Sigmoid colon (tissue), 7 donors: Measurements from ENCODE around the gene MITF. TPM values are rescaled to one million over a fixed set of nuclear protein-coding genes. Genes with fewer than 3 reads are reported as not detected.

Experiments used
- DNase-seq: peaks from one replicate; pipeline ENCODE4 v3.0.0-alpha.2; 2019
- H3K27ac ChIP-seq, 4 donors: fragments of 200-600 bp; sonication (generic); one replicate each; pipeline ENCODE4 v1.5.1; 2016 to 2019; ENCODE audit warnings: mild to moderate bottlenecking in 1 of 4
- H3K27me3 ChIP-seq, 3 donors: fragments of 200-600 bp; sonication (generic); one replicate each; pipeline ENCODE4 v1.5.1; 2019; ENCODE audit warnings: mild to moderate bottlenecking in 1 of 3
- H3K36me3 ChIP-seq, 4 donors: fragments of 200-600 bp; sonication (generic); one replicate each; pipeline ENCODE4 v1.5.1; 2016 to 2019
- H3K4me1 ChIP-seq, 4 donors: fragments of 200-600 bp; sonication (generic); one replicate each; pipeline ENCODE4 v1.5.1; 2017 to 2019
- H3K4me3 ChIP-seq, 4 donors: fragments of 200-600 bp; sonication (generic); one replicate each; pipeline ENCODE4 v1.5.1; 2017 to 2019; ENCODE audit warnings: mild to moderate bottlenecking in 2 of 4, moderate library complexity in 1 of 4
- H3K9me3 ChIP-seq, 4 donors: fragments of 200-600 bp in 3 of 4; sonication (generic) in 3 of 4; one replicate each; pipeline versions ENCODE4 v1.5.1 to v1.6.1; 2013 to 2019
- EP300 ChIP-seq, 4 donors: sonication (generic); formaldehyde crosslinking; IDR thresholded peaks; one replicate each; pipeline ENCODE4 v1.6.1; 2017; ENCODE audit warnings: antibody characterized with exemption in 4 of 4
- POLR2A ChIP-seq, 2 donors: fragments of 450-650 bp; IDR thresholded peaks; one replicate each; pipeline ENCODE4 v1.6.1; 2016; ENCODE audit warnings: antibody characterized with exemption in 2 of 2, mild to moderate bottlenecking in 2 of 2, moderate library complexity in 2 of 2
- POLR2AphosphoS5 ChIP-seq, 4 donors: sonication (generic); formaldehyde crosslinking; IDR thresholded peaks; one replicate each; pipeline ENCODE4 v1.6.1; 2017; ENCODE audit warnings: antibody characterized with exemption in 4 of 4
- WGBS, 2 donors: extraction: QIAGEN DNeasy Blood & Tissue Kit; methylation state at CpG; one replicate each; pipeline ENCODE4 v1.1.7; 2013; 5-methylcytosine and 5-hydroxymethylcytosine counted together
- intact Hi-C: fragments of 100-400 bp; cut with DNase I; formaldehyde crosslinking; loops from one replicate; pipeline ENCODE4 v1.15.1; 2023
- polyA plus RNA-seq, 3 donors: library from polyadenylated mRNA; stranded (reverse); fragments of 200-250 nt; gene quantifications; one replicate each; pipeline ENCODE4 v1.2.3, GENCODE V29; 2013
- total RNA-seq, 4 donors: library from RNA; depleted of rRNA; stranded (reverse); fragments of >200 nt; gene quantifications; one replicate each; pipeline ENCODE4 v1.1.0, GENCODE V29; 2016
- TF ChIP-seq, protein P1 (sequence below), 4 experiments: fragments of 450-650 bp in 3 of 4; fragments of 200-600 bp in 1 of 4; IDR thresholded peaks; one replicate each; pipeline ENCODE4 v1.5.1; 2016 to 2019; ENCODE audit warnings: antibody characterized with exemption in 4 of 4, mild to moderate bottlenecking in 3 of 4, moderate library complexity in 2 of 4
- donor health status: healthy with polysubstance abuse.
- donor health status: Bipolar disorder and iron deficiency.
- donor health status: healthy.

MITF gene
- total and polyA plus RNA-seq, 7 donors, result 2.1 to 73.2 (median 65.4) TPM

DNA sequence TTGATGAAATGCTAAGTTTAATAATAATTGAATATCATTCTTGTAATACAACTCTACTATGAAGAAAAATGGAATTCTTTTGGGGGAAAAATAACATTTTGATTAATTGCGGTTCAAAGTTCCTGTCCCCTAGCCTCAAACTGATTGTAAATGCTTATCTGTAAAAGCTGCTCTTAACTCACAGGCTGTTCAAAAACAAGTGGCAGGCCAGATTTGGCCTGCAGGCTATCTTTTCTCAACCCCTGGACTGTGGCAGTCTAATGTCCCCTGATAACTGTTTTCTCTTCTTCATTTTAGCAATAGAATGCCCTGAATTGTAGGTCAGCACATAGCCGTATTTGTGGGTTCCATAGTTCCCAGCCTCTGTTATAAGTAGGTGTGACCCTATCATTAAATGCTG, 236.8 kb downstream of the MITF start:
- 86 to 88% methylated on average over 2 of the region's 2 CpGs for WGBS, 2 donors
- TF ChIP-seq, protein P1, sequence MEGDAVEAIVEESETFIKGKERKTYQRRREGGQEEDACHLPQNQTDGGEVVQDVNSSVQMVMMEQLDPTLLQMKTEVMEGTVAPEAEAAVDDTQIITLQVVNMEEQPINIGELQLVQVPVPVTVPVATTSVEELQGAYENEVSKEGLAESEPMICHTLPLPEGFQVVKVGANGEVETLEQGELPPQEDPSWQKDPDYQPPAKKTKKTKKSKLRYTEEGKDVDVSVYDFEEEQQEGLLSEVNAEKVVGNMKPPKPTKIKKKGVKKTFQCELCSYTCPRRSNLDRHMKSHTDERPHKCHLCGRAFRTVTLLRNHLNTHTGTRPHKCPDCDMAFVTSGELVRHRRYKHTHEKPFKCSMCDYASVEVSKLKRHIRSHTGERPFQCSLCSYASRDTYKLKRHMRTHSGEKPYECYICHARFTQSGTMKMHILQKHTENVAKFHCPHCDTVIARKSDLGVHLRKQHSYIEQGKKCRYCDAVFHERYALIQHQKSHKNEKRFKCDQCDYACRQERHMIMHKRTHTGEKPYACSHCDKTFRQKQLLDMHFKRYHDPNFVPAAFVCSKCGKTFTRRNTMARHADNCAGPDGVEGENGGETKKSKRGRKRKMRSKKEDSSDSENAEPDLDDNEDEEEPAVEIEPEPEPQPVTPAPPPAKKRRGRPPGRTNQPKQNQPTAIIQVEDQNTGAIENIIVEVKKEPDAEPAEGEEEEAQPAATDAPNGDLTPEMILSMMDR (IDR thresholded peaks at IDR 0.05), result no peak
- TF ChIP-seq POLR2AphosphoS5 (IDR thresholded peaks at IDR 0.05), result no peak
- no peak for TF ChIP-seq POLR2A (IDR thresholded peaks at IDR 0.05)
- no peak for TF ChIP-seq EP300 (IDR thresholded peaks at IDR 0.05)
- H3K9me3 ChIP-seq, result peaks cover 0 to 6% (median 5%) of the 10 kb centered on the region in 4 donors
- intact Hi-C loops, result no loop called here
- peaks cover 0 to 7% (median 0%) of the 10 kb centered on the region in 4 donors for H3K4me1 ChIP-seq
- H3K4me3 ChIP-seq, result no peak overlapping the region
- H3K27ac ChIP-seq, result no peak overlapping the region
- no peaks in the 10 kb centered on the region for H3K27me3 ChIP-seq
- DNase-seq, result no peak
- no peaks in the 10 kb centered on the region for H3K36me3 ChIP-seq

DNA sequence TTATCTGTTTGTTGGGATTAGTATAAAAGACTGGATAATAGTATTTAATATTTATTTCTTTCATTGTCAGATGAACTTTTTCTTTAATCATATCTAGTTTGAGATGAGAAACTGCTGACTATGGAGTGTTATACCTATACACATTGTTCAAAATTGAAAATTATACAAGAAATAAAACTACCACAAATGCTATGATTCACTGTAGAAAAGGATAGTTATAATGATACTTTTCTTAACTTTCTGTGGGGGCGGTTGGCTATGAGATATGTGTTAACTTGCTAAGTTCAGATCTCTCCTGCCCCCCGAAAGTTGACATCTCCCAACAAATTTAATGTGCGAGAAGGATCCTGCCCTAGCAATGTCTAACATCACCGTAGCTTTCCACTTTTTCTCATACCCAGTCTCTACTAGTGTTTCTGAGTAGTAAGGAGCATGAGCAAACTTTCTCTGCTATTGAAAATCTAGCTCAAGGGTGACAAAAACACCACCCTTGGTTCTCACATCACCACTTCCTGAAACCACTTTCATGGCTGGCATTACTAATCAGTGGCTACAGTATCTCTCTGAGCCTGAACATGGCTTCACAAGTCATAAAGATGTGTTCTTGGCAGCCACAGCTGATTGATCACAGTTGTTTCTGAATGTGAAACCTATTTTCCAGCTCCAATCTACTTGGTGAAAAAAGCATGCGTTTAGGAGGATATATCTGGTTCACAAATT, 244.4 kb downstream of the MITF start:
- Histone ChIP-seq H3K9me3 (no peaks in the 10 kb centered on the region), H3K27me3 (no peaks in the 10 kb centered on the region), H3K4me1 (no peaks in the 10 kb centered on the region), H3K27ac (no peak overlapping the region), H3K36me3 (no peaks in the 10 kb centered on the region), H3K4me3 (no peak overlapping the region)
- 90 to 91% methylated on average over 5 of the region's 5 CpGs for WGBS, 2 donors
- no peak for DNase-seq
- intact Hi-C loops, result no loop called here
- TF ChIP-seq, protein P1 (IDR thresholded peaks at IDR 0.05), result no peak
- TF ChIP-seq EP300 (IDR thresholded peaks at IDR 0.05), result no peak
- no peak for TF ChIP-seq POLR2AphosphoS5 (IDR thresholded peaks at IDR 0.05)
- no peak for TF ChIP-seq POLR2A (IDR thresholded peaks at IDR 0.05)

DNA sequence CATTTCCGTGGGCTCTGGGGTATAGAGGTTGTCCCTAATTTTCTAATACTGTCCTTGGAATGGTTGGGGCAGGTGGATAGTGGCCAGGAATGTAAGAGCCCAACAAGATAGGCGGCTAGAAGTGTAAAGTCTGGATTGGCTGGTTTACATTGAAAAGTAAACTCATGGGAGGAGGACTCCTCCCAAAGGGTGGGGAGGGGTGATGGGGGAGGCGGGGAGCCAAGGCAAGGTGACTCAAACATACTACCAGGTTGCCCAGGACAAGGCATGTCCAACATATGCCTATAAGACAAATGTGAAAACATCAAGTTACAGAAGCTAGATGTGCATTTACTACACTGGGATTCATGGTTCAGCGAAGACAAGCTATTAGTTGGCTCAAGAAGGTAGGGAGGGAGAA, 246.0 kb downstream of the MITF start:
- intact Hi-C loops, result no loop called here
- Histone ChIP-seq H3K4me1 (no peaks in the 10 kb centered on the region), H3K27ac (no peak overlapping the region), H3K27me3 (no peaks in the 10 kb centered on the region), H3K9me3 (no peaks in the 10 kb centered on the region), H3K36me3 (no peaks in the 10 kb centered on the region), H3K4me3 (no peak overlapping the region)
- TF ChIP-seq POLR2AphosphoS5 (IDR thresholded peaks at IDR 0.05), result no peak
- TF ChIP-seq EP300 (IDR thresholded peaks at IDR 0.05), result no peak
- TF ChIP-seq, protein P1 (IDR thresholded peaks at IDR 0.05), result no peak
- TF ChIP-seq POLR2A (IDR thresholded peaks at IDR 0.05), result no peak
- 43 to 82% methylated on average over 4 of the region's 4 CpGs for WGBS, 2 donors
- DNase-seq, result no peak

DNA sequence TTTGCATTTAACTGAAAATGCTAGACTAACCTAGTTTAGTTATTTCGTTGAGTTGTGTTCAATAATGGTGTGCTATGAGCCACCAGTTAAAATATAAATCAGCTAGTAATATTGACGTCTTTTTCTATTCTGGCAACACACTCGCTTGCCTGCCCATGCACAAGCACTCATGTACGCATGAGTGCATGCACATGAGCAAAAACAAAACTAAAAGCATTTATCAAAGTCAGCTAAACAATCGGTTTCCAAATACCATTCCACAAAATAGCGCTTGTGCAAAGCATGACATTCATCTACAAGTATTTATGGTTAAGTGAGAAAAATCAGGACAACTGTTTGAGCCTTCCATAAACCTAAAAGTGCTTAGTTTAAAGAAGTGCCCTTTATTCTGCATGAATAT, 247.2 kb downstream of the MITF start:
- DNase-seq, result no peak
- Histone ChIP-seq H3K4me3 (no peak overlapping the region), H3K9me3 (no peaks in the 10 kb centered on the region), H3K27me3 (no peaks in the 10 kb centered on the region), H3K27ac (no peak overlapping the region), H3K36me3 (no peaks in the 10 kb centered on the region), H3K4me1 (no peaks in the 10 kb centered on the region)
- intact Hi-C loops, result no loop called here
- TF ChIP-seq, protein P1 (IDR thresholded peaks at IDR 0.05), result no peak
- TF ChIP-seq EP300 (IDR thresholded peaks at IDR 0.05) (no peak), POLR2AphosphoS5 (IDR thresholded peaks at IDR 0.05) (no peak), POLR2A (IDR thresholded peaks at IDR 0.05) (no peak)
- 78 to 85% methylated on average over 6 of the region's 6 CpGs for WGBS, 2 donors

DNA sequence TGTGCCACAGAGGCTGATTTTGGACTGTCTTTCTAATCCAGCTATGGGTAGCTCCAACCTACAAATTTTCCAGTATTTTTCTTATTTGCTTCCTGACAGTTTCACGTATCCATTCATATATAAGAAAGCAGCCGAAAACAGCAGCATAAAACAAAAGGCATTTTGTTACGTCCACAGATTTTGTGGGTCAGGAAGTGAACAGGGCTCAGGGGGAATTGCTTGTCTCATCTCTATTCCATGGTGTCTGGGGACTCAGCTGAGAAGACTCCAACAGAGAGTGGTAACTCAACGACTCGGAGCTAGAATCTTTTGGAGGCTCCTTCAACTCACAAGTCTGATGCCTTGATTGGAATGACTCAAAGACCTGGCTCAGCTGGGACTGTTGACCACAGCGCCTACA, 248.6 kb downstream of the MITF start:
- DNase-seq, result no peak
- intact Hi-C loops, result no loop called here
- Histone ChIP-seq H3K36me3 (no peaks in the 10 kb centered on the region), H3K9me3 (no peaks in the 10 kb centered on the region), H3K27ac (no peak overlapping the region), H3K27me3 (no peaks in the 10 kb centered on the region), H3K4me3 (no peak overlapping the region), H3K4me1 (no peaks in the 10 kb centered on the region)
- 89 to 91% methylated on average over 6 of the region's 6 CpGs for WGBS, 2 donors
- TF ChIP-seq EP300 (IDR thresholded peaks at IDR 0.05) (no peak), POLR2AphosphoS5 (IDR thresholded peaks at IDR 0.05) (no peak), POLR2A (IDR thresholded peaks at IDR 0.05) (no peak)
- TF ChIP-seq, protein P1 (IDR thresholded peaks at IDR 0.05), result no peak
